HG03520 (cell line): ENCODE data around the gene ZNF197.
"Not testable (repeated sequence)": the region's sequence is repeated elsewhere in the genome, so short reads cannot be mapped to it uniquely, and the experiment has no call there.

Experiments used
- ATAC-seq: cut with Tn5 transposase; IDR thresholded peaks from one replicate; pipeline ENCODE4 v1.9.1; 2021; ENCODE audit warnings: mild to moderate bottlenecking, moderate library complexity; ENCODE audit not compliant: unreplicated experiment

Gene ZNF197

DNA sequence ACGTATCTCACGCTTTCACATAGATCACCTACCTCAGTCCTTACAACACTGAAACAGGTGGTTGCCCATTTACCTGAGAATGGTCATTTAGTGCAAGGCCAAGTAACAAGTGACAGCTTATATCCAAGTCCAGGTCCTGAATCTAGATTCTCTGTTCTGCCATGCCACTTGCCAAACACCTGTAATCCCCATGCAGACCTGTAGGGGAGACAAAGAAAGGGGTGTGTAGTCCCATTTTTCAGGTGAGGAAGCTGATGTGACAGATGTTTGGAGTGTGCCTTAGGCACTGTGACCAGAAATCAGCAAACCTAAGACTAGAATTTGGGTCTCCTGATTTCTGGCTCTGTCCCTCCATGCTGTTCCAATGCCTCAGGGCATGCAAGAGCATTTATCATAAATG, 36.4 kb downstream of the ZNF197 start:
- ATAC-seq = no peak

- no peak for ATAC-seq
Observed at GRCh38 chr3:44665173-44665572, 40.3 kb downstream of the ZNF197 start.

- no peak for ATAC-seq
Observed at GRCh38 chr3:44666346-44666745, 41.5 kb downstream of the ZNF197 start.

DNA sequence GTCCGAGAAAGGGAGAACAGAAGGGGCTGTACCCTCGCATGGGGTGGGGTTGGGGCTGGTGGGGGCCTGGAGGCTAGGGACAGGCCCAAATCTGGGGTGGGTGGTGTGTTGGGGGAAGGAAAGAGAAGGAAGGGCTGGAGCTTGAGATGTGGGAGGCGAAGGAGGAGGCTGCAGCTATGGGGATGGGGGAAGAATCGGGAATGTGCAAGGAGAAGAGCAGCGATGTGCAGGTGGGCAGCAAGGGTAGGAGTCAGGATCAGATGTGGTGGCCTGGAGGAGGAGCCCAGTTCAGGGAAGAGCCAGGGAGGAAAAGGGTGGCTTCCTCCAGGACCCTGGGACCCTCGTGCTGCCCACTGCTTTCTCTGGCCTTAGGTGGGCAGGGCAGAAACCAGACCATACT, 44.9 kb downstream of the ZNF197 start:
- no peak for ATAC-seq

GRCh38 chr3:44673466-44673865, 48.6 kb downstream of the ZNF197 start:
- ATAC-seq = not testable (repeated sequence)

GRCh38 chr3:44674211-44674610, 49.4 kb downstream of the ZNF197 start:
- no peak for ATAC-seq

DNA sequence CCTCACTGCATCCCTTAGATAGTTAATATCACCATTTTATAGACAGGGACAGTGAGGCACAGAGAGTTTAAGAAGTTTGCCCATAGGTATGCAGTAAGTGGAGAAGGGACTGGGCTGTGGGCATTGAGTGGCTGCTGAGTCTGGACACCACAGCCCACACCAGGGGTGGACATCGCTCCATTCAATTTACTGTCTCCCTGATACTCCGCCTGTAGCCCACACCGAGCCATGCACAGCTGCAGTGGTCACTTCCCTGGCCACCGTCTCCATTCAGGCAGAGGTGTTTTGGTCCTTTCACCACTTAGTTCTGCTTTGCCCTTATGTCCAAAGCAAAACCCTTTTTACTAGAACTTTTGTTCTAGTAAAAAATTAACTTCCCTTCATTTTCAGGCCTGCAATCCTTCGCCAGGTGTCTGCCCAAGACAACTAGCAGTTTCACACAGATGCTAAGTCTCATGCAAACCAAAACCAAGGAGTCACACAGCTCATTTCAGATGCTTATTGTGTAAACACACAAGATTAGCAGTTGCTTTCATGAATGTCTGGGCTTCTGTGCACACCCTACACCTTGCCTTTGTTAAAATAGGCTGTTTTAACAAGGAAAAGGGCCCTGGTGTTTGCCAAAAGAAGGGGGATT, 53.8 kb downstream of the ZNF197 start:
- no peak for ATAC-seq

GRCh38 chr3:44680921-44681455, 56.2 kb downstream of the ZNF197 start:
- no peak for ATAC-seq

GRCh38 chr3:44682182-44682896, 57.5 kb downstream of the ZNF197 start:
- no peak for ATAC-seq

DNA sequence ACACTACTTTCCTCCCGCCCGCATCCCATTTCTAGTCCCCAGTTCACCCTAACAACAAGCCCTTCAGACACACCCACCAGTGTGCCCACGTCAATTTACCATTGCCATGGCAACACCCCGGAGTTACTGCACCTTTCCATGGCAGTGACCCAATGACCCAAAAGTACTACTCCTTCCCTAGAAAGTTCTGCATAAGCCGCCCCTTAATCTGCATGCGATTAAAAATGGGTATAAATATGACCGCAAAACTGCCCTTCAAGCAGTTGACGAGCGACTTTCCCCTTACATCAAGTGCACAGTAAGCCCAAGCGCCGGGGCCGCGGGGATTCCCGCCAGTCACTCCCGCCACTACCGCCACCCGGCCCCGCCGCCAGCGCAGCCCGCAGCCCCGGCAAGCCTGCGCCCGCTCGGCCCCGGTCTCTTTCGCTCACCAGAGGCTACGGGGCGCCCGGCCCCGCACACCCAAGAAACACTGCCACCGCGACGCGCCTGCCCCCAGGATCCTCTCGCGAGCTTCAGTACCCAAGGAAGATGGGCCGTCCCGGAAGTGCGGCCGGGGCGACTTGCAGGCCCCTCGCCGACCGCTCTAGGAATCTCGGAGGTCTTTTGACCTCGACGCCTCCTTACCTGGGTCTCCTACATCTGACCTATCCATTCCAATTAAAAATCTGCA, 60.4 kb downstream of the ZNF197 start:
- ATAC-seq = peak; percentile 89

DNA sequence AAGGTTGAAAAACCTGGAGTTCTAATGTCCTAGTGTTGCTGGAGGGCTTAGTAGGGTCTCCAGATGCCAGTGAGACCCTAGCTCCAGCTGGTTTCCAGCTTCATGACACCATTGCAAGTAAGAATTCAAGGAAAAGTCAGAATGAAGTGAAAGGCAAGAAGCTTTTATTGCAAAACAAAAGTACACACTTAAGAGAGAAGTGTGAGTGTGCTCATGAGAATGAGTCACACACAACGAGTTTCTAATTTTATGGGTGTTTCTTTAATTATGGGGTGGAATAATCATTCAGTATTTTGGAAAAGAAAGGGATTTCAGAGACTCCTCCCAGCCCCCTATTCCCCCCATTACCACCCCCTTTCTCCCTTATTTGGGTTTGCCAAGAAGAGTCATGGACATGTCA, 63.1 kb downstream of the ZNF197 start:
- no peak for ATAC-seq
